ENCODE results near the gene LPP. TPM values are rescaled to one million over a fixed set of nuclear protein-coding genes. Genes with fewer than 3 reads are reported as not detected.

Gene LPP
- total RNA-seq, 4 donors from 2014 or later = 109 to 170 (median 132) TPM

- TF ChIP-seq POLR2A (IDR thresholded peaks at IDR 0.05) (no peak), CTCF (IDR thresholded peaks at IDR 0.05) (no peak)
- Histone ChIP-seq H3K36me3 (no peaks in the 10 kb centered on the region), H3K4me1 (no peaks in the 10 kb centered on the region)
Observed at GRCh38 chr3:188529228-188529627, 375.3 kb downstream of the LPP start.

GRCh38 chr3:188530226-188530625, 376.3 kb downstream of the LPP start:
- Histone ChIP-seq H3K36me3 (no peaks in the 10 kb centered on the region), H3K4me3 (no peak overlapping the region), H3K9me3 (no peaks in the 10 kb centered on the region), H3K4me1 (no peaks in the 10 kb centered on the region), H3K27ac (no peak overlapping the region), H3K27me3 (no peaks in the 10 kb centered on the region)
- TF ChIP-seq CTCF (IDR thresholded peaks at IDR 0.05) (no peak), POLR2A (IDR thresholded peaks at IDR 0.05) (no peak)
- DNase-seq = no peak

More at GRCh38 chr3:188529228-188529627, 375.3 kb downstream of the LPP start:
- no peaks in the 10 kb centered on the region for H3K9me3 ChIP-seq
- H3K27ac ChIP-seq = no peak overlapping the region
- no peaks in the 10 kb centered on the region for H3K27me3 ChIP-seq
- no peak for DNase-seq
- H3K4me3 ChIP-seq = no peak overlapping the region

GRCh38 chr3:188531210-188531609, 377.3 kb downstream of the LPP start:
- no peaks in the 10 kb centered on the region for H3K36me3 ChIP-seq
- no peak for DNase-seq
- no peaks in the 10 kb centered on the region for H3K27me3 ChIP-seq
- no peak for TF ChIP-seq CTCF (IDR thresholded peaks at IDR 0.05)
- TF ChIP-seq POLR2A (IDR thresholded peaks at IDR 0.05) = no peak
- H3K9me3 ChIP-seq = no peaks in the 10 kb centered on the region
- no peaks in the 10 kb centered on the region for H3K4me1 ChIP-seq
- no peak overlapping the region for H3K4me3 ChIP-seq
- no peak overlapping the region for H3K27ac ChIP-seq

- Histone ChIP-seq H3K27ac (no peak overlapping the region), H3K27me3 (no peaks in the 10 kb centered on the region), H3K4me3 (no peak overlapping the region), H3K4me1 (no peaks in the 10 kb centered on the region), H3K36me3 (no peaks in the 10 kb centered on the region), H3K9me3 (no peaks in the 10 kb centered on the region)
- TF ChIP-seq CTCF (IDR thresholded peaks at IDR 0.05) (no peak), POLR2A (IDR thresholded peaks at IDR 0.05) (no peak)
- no peak for DNase-seq
Observed at GRCh38 chr3:188533172-188533571, 379.2 kb downstream of the LPP start.

GRCh38 chr3:188533612-188534357, 379.8 kb downstream of the LPP start:
- H3K36me3 ChIP-seq = no peaks in the 10 kb centered on the region
- no peak overlapping the region for H3K27ac ChIP-seq
- H3K9me3 ChIP-seq = no peaks in the 10 kb centered on the region
- TF ChIP-seq POLR2A (IDR thresholded peaks at IDR 0.05) = no peak
- no peak for TF ChIP-seq CTCF (IDR thresholded peaks at IDR 0.05)
- DNase-seq = no peak
- H3K4me1 ChIP-seq = no peaks in the 10 kb centered on the region
- no peak overlapping the region for H3K4me3 ChIP-seq
- no peaks in the 10 kb centered on the region for H3K27me3 ChIP-seq

Measured in Peyer's patch (tissue), 4 donors.